Gastroesophageal sphincter (tissue), 3 donors: ENCODE measurements around the gene NR4A2.

Experiments
- EP300 ChIP-seq: sonication (generic); formaldehyde crosslinking; IDR thresholded peaks from one replicate; pipeline ENCODE4 v1.6.1; 2017; ENCODE audit warnings: antibody characterized with exemption, mild to moderate bottlenecking
- POLR2A ChIP-seq, 2 donors: fragments of 450-650 bp; IDR thresholded peaks; one replicate each; pipeline ENCODE4 v1.6.1; 2017; ENCODE audit warnings: antibody characterized with exemption in 2 of 2, mild to moderate bottlenecking in 2 of 2, moderate library complexity in 1 of 2
- TF ChIP-seq, protein P1 (sequence below), 4 experiments: fragments of 200-600 bp in 2 of 4; fragments of 450-650 bp in 2 of 4; sonication (generic) in 1 of 4; IDR thresholded peaks; one replicate each; pipeline ENCODE4 v1.5.1; 2017 to 2019; ENCODE audit warnings: antibody characterized with exemption in 4 of 4, mild to moderate bottlenecking in 2 of 4, moderate library complexity in 2 of 4

DNA sequence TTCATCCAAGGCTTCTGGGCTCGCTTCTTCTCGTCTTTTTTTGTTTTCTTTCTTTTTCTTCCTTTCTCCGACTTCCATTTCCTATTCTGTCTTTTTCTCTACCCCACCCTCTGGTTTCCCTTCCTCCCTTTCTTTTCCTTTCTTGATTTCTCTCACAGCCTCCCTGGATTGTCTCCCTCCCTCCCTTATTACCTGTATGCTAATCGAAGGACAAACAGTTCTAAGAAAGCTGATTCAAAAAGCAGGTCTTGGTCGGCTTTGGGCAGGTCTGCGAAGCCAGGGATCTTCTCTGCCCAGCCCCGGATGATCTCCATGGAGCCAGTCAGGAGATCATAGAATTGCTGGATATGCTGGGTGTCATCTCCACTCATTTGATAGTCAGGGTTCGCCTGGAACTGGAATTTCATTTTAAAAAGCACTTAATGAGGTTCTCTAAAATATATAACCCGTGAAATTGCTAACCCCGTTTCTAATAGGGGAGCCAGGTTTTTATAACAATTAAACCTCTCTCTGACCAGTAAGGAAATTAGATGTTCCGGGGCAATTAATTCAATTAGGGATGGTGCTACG, 5.9 kb downstream of the NR4A2 start:
- TF ChIP-seq, protein P1, sequence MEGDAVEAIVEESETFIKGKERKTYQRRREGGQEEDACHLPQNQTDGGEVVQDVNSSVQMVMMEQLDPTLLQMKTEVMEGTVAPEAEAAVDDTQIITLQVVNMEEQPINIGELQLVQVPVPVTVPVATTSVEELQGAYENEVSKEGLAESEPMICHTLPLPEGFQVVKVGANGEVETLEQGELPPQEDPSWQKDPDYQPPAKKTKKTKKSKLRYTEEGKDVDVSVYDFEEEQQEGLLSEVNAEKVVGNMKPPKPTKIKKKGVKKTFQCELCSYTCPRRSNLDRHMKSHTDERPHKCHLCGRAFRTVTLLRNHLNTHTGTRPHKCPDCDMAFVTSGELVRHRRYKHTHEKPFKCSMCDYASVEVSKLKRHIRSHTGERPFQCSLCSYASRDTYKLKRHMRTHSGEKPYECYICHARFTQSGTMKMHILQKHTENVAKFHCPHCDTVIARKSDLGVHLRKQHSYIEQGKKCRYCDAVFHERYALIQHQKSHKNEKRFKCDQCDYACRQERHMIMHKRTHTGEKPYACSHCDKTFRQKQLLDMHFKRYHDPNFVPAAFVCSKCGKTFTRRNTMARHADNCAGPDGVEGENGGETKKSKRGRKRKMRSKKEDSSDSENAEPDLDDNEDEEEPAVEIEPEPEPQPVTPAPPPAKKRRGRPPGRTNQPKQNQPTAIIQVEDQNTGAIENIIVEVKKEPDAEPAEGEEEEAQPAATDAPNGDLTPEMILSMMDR (IDR thresholded peaks at IDR 0.05), result no peak
- TF ChIP-seq POLR2A (IDR thresholded peaks at IDR 0.05) (no peak), EP300 (no peak)
